Neural progenitor cell (in vitro differentiated cells): ENCODE results near the gene GTF3C4.

Experiments used
- EZH2 ChIP-seq: fragments of 200-600 bp; sonication (generic); IDR thresholded peaks from 2 replicates; pipeline ENCODE4 v1.6.1; 2017; ENCODE audit warnings: antibody characterized with exemption, mild to moderate bottlenecking, moderate library complexity
- EZH2phosphoT487 ChIP-seq: fragments of 200-600 bp; sonication (generic); IDR thresholded peaks from 2 replicates; pipeline ENCODE4 v1.6.1; 2017; ENCODE audit warnings: antibody characterized with exemption
- TF ChIP-seq, protein P1 (sequence below): fragments of 200-600 bp; sonication (generic); IDR thresholded peaks from 2 replicates; pipeline ENCODE4 v1.5.1; 2017; ENCODE audit warnings: antibody characterized with exemption, mild to moderate bottlenecking

GRCh38 chr9:132712753-132713152 lies 42.5 kb downstream of the GTF3C4 start:
- TF ChIP-seq, protein P1, sequence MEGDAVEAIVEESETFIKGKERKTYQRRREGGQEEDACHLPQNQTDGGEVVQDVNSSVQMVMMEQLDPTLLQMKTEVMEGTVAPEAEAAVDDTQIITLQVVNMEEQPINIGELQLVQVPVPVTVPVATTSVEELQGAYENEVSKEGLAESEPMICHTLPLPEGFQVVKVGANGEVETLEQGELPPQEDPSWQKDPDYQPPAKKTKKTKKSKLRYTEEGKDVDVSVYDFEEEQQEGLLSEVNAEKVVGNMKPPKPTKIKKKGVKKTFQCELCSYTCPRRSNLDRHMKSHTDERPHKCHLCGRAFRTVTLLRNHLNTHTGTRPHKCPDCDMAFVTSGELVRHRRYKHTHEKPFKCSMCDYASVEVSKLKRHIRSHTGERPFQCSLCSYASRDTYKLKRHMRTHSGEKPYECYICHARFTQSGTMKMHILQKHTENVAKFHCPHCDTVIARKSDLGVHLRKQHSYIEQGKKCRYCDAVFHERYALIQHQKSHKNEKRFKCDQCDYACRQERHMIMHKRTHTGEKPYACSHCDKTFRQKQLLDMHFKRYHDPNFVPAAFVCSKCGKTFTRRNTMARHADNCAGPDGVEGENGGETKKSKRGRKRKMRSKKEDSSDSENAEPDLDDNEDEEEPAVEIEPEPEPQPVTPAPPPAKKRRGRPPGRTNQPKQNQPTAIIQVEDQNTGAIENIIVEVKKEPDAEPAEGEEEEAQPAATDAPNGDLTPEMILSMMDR = no peak
- TF ChIP-seq EZH2 = no peak
- TF ChIP-seq EZH2phosphoT487 = no peak
